ENCODE data around the gene ANO8. TPM values are rescaled to one million over a fixed set of nuclear protein-coding genes. Genes with fewer than 3 reads are reported as not detected.

ANO8 gene
- total RNA-seq, 1 experiment from 2014 or later: 12.1 TPM

- no peak overlapping the region for H3K4me2 ChIP-seq (ENCODE audit: low read length)
- H3K9ac ChIP-seq (ENCODE audit: low read length): no peak overlapping the region
- TF ChIP-seq EZH2phosphoT487 (IDR thresholded peaks at IDR 0.05; ENCODE audit: borderline replicate concordance, low read length) (no peak), CTCF (conservative IDR thresholded peaks at IDR 0.05; ENCODE audit: low read depth, low read length) (no peak), EZH2 (IDR thresholded peaks at IDR 0.05; ENCODE audit: low read length, unreplicated experiment) (no peak)
- H3K79me2 ChIP-seq (ENCODE audit: low read length): peaks cover 59% of the 10 kb centered on the region
- no TSS peak for BruUV-seq (replicated peaks)
- no peaks in the 10 kb centered on the region for H3K9me2 ChIP-seq (replicated peaks; ENCODE audit: low read length)
- H3K36me3 ChIP-seq (ENCODE audit: low read depth, low read length): no peaks in the 10 kb centered on the region; the same call in 1 of the 2 replicates
- ChIA-PET CTCF (no interaction called here), POLR2A (ENCODE audit: unreplicated experiment) (no interaction called here)
- intact Hi-C loops (cut with micrococcal nuclease): loop anchor here (2.0 kb wide), 1 partner anchor 41 kb away; the partner anchor contains the start of gene BABAM1
- H3K9me3 ChIP-seq (ENCODE audit: low read length): no peaks in the 10 kb centered on the region
- no peak overlapping the region for H3K27ac ChIP-seq (ENCODE audit: low read length)
- no peaks in the 10 kb centered on the region for H4K20me1 ChIP-seq (ENCODE audit: low read length)
- no peak for DNase-seq
- H3K4me3 ChIP-seq (ENCODE audit: low read length): no peak overlapping the region
- H3K27me3 ChIP-seq (ENCODE audit: low read length): no peaks in the 10 kb centered on the region
- no peak overlapping the region for H2AFZ ChIP-seq (ENCODE audit: low read length)
- no peak for ATAC-seq
- H3F3A ChIP-seq (ENCODE audit: low read length, unreplicated experiment): no peaks in the 10 kb centered on the region
- peaks cover 39% of the 10 kb centered on the region for H3K4me1 ChIP-seq (ENCODE audit: insufficient read depth, low read length)
These were observed 26.7 kb downstream of the ANO8 start for GRCh38 chr19:17307876-17308377.

GRCh38 chr19:17306285-17306714, 28.4 kb downstream of the ANO8 start:
- POLR2A ChIA-PET (ENCODE audit: unreplicated experiment): interaction anchor here (0.6 kb wide), 1 partner anchor 11 kb away, joined by 15 read pairs; no protein-coding TSS in a partner anchor
- no TSS peak for BruUV-seq (replicated peaks)
- intact Hi-C loops (cut with micrococcal nuclease): no loop called here

More at GRCh38 chr19:17306285-17306714, 28.4 kb downstream of the ANO8 start:
- Histone ChIP-seq H3F3A (ENCODE audit: low read length, unreplicated experiment) (no peaks in the 10 kb centered on the region), H3K27me3 (ENCODE audit: low read length) (no peaks in the 10 kb centered on the region), H3K79me2 (ENCODE audit: low read length) (peaks cover 57% of the 10 kb centered on the region), H3K4me2 (ENCODE audit: low read length) (peak overlapping the region; percentile 95), H3K36me3 (ENCODE audit: low read depth, low read length) (no peaks in the 10 kb centered on the region), H3K9me2 (replicated peaks; ENCODE audit: low read length) (no peaks in the 10 kb centered on the region), H3K27ac (ENCODE audit: low read length) (peak overlapping the region; percentile 74), H4K20me1 (ENCODE audit: low read length) (no peaks in the 10 kb centered on the region), H3K9ac (ENCODE audit: low read length) (peak overlapping the region; percentile 90), H3K4me3 (ENCODE audit: low read length) (peak overlapping the region; percentile 89), H2AFZ (ENCODE audit: low read length) (peak overlapping the region; percentile 92), H3K4me1 (ENCODE audit: insufficient read depth, low read length) (peaks cover 35% of the 10 kb centered on the region), H3K9me3 (ENCODE audit: low read length) (no peaks in the 10 kb centered on the region)
- TF ChIP-seq CTCF (conservative IDR thresholded peaks at IDR 0.05; ENCODE audit: low read depth, low read length) (no peak), EZH2 (IDR thresholded peaks at IDR 0.05; ENCODE audit: low read length, unreplicated experiment) (no peak), EZH2phosphoT487 (IDR thresholded peaks at IDR 0.05; ENCODE audit: borderline replicate concordance, low read length) (no peak)
- no peak for ATAC-seq
- peak; percentile 33 for DNase-seq
- CTCF ChIA-PET: no interaction called here
